Measurements from ENCODE around the gene SYT1.

The SYT1 gene

DNA sequence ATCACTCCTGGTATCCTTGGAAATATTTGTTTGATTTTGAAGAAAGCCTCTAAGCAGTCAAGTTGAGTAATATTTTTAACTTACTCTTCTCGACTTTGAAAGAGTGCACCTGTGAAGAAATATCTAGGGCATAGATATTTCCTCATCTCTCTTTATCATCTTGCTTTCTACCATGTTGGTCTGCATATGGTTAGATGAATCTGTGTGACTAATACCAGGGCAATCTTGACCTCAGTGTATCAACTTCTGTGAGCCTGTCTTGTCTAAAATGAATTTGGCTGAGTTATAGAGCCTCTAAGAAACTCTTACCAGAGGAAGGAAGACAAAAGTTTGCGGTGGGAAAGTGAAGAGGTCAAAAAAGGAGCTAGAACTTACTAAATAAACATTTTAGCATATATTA, 68.4 kb downstream of the SYT1 start:
- Histone ChIP-seq H3K4me3 (ENCODE audit: low read length in 2 of 2) (no peak overlapping the region), H3K36me3 (ENCODE audit: control insufficient read depth in 2 of 2, insufficient read depth in 2 of 2, low read length in 2 of 2) (no peaks in the 10 kb centered on the region), H3K27me3 (ENCODE audit: control insufficient read depth in 1 of 2, insufficient read depth in 2 of 2, low read length in 2 of 2) (no peaks in the 10 kb centered on the region), H3K9me3 (ENCODE audit: control insufficient read depth in 2 of 2, low read length in 2 of 2) (no peaks in the 10 kb centered on the region), H3K27ac (ENCODE audit: low read length) (no peak overlapping the region), H3K4me1 (ENCODE audit: control insufficient read depth, insufficient read depth, low read length) (no peaks in the 10 kb centered on the region), H3K9ac (ENCODE audit: low read length in 2 of 2) (no peak overlapping the region)

DNA sequence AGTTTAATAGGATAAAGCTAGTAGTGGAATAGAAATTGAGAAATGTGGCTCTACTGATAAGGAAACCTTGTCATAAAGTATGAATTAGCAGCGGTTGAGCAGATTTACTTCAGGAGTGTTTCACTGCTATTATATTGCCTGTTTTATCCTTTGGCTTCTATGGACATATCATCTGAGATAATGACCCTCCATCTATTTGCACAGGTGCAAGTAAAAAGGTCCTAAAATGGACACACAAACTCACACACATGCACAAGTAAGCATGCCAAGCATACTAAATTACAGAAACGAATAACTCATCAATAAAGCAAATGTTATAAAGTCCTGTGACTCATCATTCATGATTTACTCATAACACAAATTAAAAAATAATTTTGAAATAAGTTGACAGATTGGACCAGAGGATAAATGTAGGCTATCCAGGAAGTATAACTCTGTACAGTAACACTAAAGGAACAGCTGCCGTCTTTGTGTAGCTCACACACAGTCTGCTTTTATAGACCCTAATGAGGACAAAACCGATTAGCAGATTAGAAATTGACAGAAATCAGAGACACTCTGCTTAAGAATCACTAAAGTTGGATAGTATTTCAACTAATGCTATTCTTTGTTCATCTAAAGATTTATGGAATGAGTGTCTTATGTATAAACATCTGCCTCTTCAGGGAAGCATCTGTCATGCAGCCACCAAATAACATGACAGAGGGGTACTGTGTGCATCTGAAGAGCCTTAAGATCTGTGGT, 73.9 kb downstream of the SYT1 start:
- no peak overlapping the region for H3K9ac ChIP-seq (ENCODE audit: low read length in 2 of 2)
- H3K27me3 ChIP-seq (ENCODE audit: control insufficient read depth in 1 of 2, insufficient read depth in 2 of 2, low read length in 2 of 2), result no peaks in the 10 kb centered on the region
- H3K9me3 ChIP-seq (ENCODE audit: control insufficient read depth in 2 of 2, low read length in 2 of 2), result no peaks in the 10 kb centered on the region
- H3K4me1 ChIP-seq (ENCODE audit: control insufficient read depth, insufficient read depth, low read length), result no peaks in the 10 kb centered on the region
- H3K27ac ChIP-seq (ENCODE audit: low read length), result no peak overlapping the region
- H3K4me3 ChIP-seq (ENCODE audit: low read length in 2 of 2), result no peak overlapping the region
- H3K36me3 ChIP-seq (ENCODE audit: control insufficient read depth in 2 of 2, insufficient read depth in 2 of 2, low read length in 2 of 2), result no peaks in the 10 kb centered on the region

DNA sequence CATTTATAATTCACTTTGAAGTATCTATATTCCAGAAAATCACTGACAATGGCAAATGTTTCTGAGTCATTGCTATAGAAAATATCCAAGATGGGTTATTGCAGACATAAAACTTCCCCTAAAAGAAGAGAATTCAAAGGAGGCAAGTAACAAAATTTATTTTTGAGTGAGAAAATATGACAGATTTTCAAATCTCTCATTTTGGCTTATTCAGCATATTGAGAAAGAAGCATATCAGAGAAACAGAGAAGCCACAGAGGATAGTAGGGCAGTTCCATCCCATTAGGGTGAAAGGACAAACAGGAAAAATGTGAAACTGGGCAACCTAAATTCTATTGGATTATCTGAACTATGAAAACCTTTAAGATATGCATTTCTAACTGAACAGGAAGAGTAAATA, 85.0 kb downstream of the SYT1 start:
- Histone ChIP-seq H3K4me3 (ENCODE audit: low read length in 2 of 2) (no peak overlapping the region), H3K9me3 (ENCODE audit: control insufficient read depth in 2 of 2, low read length in 2 of 2) (peaks cover 0 to 3% of the 10 kb centered on the region in 2 donors), H3K36me3 (ENCODE audit: control insufficient read depth in 2 of 2, insufficient read depth in 2 of 2, low read length in 2 of 2) (no peaks in the 10 kb centered on the region), H3K4me1 (ENCODE audit: control insufficient read depth, insufficient read depth, low read length) (no peaks in the 10 kb centered on the region), H3K27ac (ENCODE audit: low read length) (no peak overlapping the region), H3K27me3 (ENCODE audit: control insufficient read depth in 1 of 2, insufficient read depth in 2 of 2, low read length in 2 of 2) (no peaks in the 10 kb centered on the region), H3K9ac (ENCODE audit: low read length in 2 of 2) (no peak overlapping the region)

- no peaks in the 10 kb centered on the region for H3K4me1 ChIP-seq (ENCODE audit: control insufficient read depth, insufficient read depth, low read length)
- H3K27ac ChIP-seq (ENCODE audit: low read length), result no peak overlapping the region
- no peaks in the 10 kb centered on the region for H3K27me3 ChIP-seq (ENCODE audit: control insufficient read depth in 1 of 2, insufficient read depth in 2 of 2, low read length in 2 of 2)
- no peak overlapping the region for H3K9ac ChIP-seq (ENCODE audit: low read length in 2 of 2)
- H3K9me3 ChIP-seq (ENCODE audit: control insufficient read depth in 2 of 2, low read length in 2 of 2), result peaks cover 0 to 3% of the 10 kb centered on the region in 2 donors
- no peaks in the 10 kb centered on the region for H3K36me3 ChIP-seq (ENCODE audit: control insufficient read depth in 2 of 2, insufficient read depth in 2 of 2, low read length in 2 of 2)
- H3K4me3 ChIP-seq (ENCODE audit: low read length in 2 of 2), result peak overlapping the region in 1 of 2 donors; percentile 38
Observed at GRCh38 chr12:78951803-78952551, 87.4 kb downstream of the SYT1 start.

GRCh38 chr12:78952552-78952929, 88.0 kb downstream of the SYT1 start:
- Histone ChIP-seq H3K9ac (ENCODE audit: low read length in 2 of 2) (no peak overlapping the region), H3K27me3 (ENCODE audit: control insufficient read depth in 1 of 2, insufficient read depth in 2 of 2, low read length in 2 of 2) (no peaks in the 10 kb centered on the region), H3K4me3 (ENCODE audit: low read length in 2 of 2) (peak overlapping the region in 1 of 2 donors; percentile 12), H3K4me1 (ENCODE audit: control insufficient read depth, insufficient read depth, low read length) (no peaks in the 10 kb centered on the region), H3K36me3 (ENCODE audit: control insufficient read depth in 2 of 2, insufficient read depth in 2 of 2, low read length in 2 of 2) (no peaks in the 10 kb centered on the region), H3K27ac (ENCODE audit: low read length) (no peak overlapping the region), H3K9me3 (ENCODE audit: control insufficient read depth in 2 of 2, low read length in 2 of 2) (peaks cover 0 to 3% of the 10 kb centered on the region in 2 donors)

DNA sequence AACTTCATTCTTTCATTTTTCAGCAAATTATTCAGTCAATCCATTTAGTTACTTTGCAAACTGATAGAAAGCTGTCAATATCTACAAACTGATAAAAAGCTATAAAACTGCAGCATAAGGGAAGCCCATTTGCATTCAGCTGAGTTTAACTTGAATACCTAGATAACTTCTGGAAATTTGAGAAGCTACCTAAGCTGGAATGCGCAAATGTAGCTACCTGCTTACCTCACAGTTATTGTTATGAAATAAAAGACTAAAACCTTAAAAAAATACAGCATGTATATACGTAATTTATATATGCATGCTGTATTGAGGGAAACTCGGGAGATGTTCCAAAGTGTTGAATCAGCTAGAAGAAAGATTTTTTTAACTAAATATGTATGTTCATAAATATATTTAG, 94.4 kb downstream of the SYT1 start:
- no peaks in the 10 kb centered on the region for H3K36me3 ChIP-seq (ENCODE audit: control insufficient read depth in 2 of 2, insufficient read depth in 2 of 2, low read length in 2 of 2)
- H3K9me3 ChIP-seq (ENCODE audit: control insufficient read depth in 2 of 2, low read length in 2 of 2), result no peaks in the 10 kb centered on the region
- H3K27me3 ChIP-seq (ENCODE audit: control insufficient read depth in 1 of 2, insufficient read depth in 2 of 2, low read length in 2 of 2), result no peaks in the 10 kb centered on the region
- no peak overlapping the region for H3K9ac ChIP-seq (ENCODE audit: low read length in 2 of 2)
- H3K4me3 ChIP-seq (ENCODE audit: low read length in 2 of 2), result no peak overlapping the region
- no peak overlapping the region for H3K27ac ChIP-seq (ENCODE audit: low read length)
- H3K4me1 ChIP-seq (ENCODE audit: control insufficient read depth, insufficient read depth, low read length), result no peaks in the 10 kb centered on the region

DNA sequence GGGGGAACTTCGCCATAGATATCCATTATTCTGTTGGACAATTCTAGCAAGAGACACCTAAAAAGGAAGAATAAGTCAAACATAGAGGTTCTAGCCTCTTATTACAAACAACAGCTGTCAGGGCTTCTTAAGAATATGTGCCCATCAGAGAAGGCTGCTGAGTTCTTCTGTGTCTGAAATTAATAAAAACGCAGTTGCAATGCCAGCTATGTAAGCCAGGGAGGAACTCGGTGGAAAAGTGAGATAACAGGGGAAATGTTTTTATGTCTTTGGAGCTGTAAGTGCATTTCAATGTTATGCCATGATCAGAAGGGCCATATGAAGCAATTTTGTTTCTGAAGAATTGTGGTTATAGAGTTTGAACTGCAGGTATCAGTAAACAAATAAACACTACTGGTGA, 95.0 kb downstream of the SYT1 start:
- Histone ChIP-seq H3K27me3 (ENCODE audit: control insufficient read depth in 1 of 2, insufficient read depth in 2 of 2, low read length in 2 of 2) (no peaks in the 10 kb centered on the region), H3K36me3 (ENCODE audit: control insufficient read depth in 2 of 2, insufficient read depth in 2 of 2, low read length in 2 of 2) (no peaks in the 10 kb centered on the region), H3K4me1 (ENCODE audit: control insufficient read depth, insufficient read depth, low read length) (no peaks in the 10 kb centered on the region), H3K4me3 (ENCODE audit: low read length in 2 of 2) (no peak overlapping the region), H3K9me3 (ENCODE audit: control insufficient read depth in 2 of 2, low read length in 2 of 2) (no peaks in the 10 kb centered on the region), H3K9ac (ENCODE audit: low read length in 2 of 2) (no peak overlapping the region), H3K27ac (ENCODE audit: low read length) (no peak overlapping the region)

GRCh38 chr12:78961171-78961570, 96.6 kb downstream of the SYT1 start:
- Histone ChIP-seq H3K9ac (ENCODE audit: low read length in 2 of 2) (no peak overlapping the region), H3K27ac (ENCODE audit: low read length) (no peak overlapping the region), H3K4me3 (ENCODE audit: low read length in 2 of 2) (no peak overlapping the region), H3K36me3 (ENCODE audit: control insufficient read depth in 2 of 2, insufficient read depth in 2 of 2, low read length in 2 of 2) (no peaks in the 10 kb centered on the region), H3K4me1 (ENCODE audit: control insufficient read depth, insufficient read depth, low read length) (no peaks in the 10 kb centered on the region), H3K9me3 (ENCODE audit: control insufficient read depth in 2 of 2, low read length in 2 of 2) (no peaks in the 10 kb centered on the region), H3K27me3 (ENCODE audit: control insufficient read depth in 1 of 2, insufficient read depth in 2 of 2, low read length in 2 of 2) (no peaks in the 10 kb centered on the region)

DNA sequence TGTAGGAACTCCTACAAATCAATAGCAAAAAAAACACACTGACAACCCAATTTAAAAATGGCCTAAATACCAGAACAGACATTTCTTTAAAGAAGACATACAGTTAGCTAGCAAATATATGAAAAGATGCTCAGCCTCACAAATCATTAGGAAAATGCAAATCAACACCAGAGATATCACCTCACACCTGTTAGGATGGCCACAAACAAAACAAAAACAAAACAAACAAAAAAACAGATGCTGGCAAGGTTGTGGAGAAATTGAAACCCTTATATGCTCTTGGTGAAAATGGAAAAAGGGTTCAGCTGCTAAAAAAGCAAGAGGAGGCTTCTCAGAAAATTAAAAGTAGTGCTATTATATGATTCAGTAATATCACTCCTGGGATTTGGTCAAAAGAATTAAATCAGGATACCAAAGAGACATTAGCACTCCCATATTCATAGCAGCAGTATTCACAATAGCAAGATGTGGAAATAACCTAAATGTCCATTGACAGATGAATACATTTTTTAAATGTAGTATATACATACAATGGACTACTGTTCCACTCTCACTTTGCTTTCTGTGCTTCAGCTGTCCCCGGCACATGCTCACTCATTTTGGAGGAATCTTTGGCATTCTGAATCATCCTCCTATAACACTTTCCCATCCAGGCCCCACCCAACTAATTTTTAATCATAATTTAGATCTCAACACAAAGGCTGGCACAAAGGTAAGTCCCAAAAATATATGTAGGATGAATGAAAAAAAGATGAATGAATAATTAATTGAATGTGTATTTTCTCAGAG, 99.1 kb downstream of the SYT1 start:
- Histone ChIP-seq H3K9ac (ENCODE audit: low read length in 2 of 2) (no peak overlapping the region), H3K27ac (ENCODE audit: low read length) (no peak overlapping the region), H3K4me3 (ENCODE audit: low read length in 2 of 2) (no peak overlapping the region), H3K36me3 (ENCODE audit: control insufficient read depth in 2 of 2, insufficient read depth in 2 of 2, low read length in 2 of 2) (no peaks in the 10 kb centered on the region), H3K27me3 (ENCODE audit: control insufficient read depth in 1 of 2, insufficient read depth in 2 of 2, low read length in 2 of 2) (no peaks in the 10 kb centered on the region), H3K4me1 (ENCODE audit: control insufficient read depth, insufficient read depth, low read length) (no peaks in the 10 kb centered on the region), H3K9me3 (ENCODE audit: control insufficient read depth in 2 of 2, low read length in 2 of 2) (no peaks in the 10 kb centered on the region)

- Histone ChIP-seq H3K9me3 (ENCODE audit: control insufficient read depth in 2 of 2, low read length in 2 of 2) (no peaks in the 10 kb centered on the region), H3K9ac (ENCODE audit: low read length in 2 of 2) (no peak overlapping the region), H3K4me1 (ENCODE audit: control insufficient read depth, insufficient read depth, low read length) (no peaks in the 10 kb centered on the region), H3K27ac (ENCODE audit: low read length) (no peak overlapping the region), H3K4me3 (ENCODE audit: low read length in 2 of 2) (no peak overlapping the region), H3K36me3 (ENCODE audit: control insufficient read depth in 2 of 2, insufficient read depth in 2 of 2, low read length in 2 of 2) (no peaks in the 10 kb centered on the region), H3K27me3 (ENCODE audit: control insufficient read depth in 1 of 2, insufficient read depth in 2 of 2, low read length in 2 of 2) (no peaks in the 10 kb centered on the region)
Observed at GRCh38 chr12:78964521-78964920, 99.9 kb downstream of the SYT1 start.

Data from stomach smooth muscle (tissue), 2 donors.